Mesothelial cell of epicardium (in vitro differentiated cells): ENCODE measurements around the gene AATK. TPM values are rescaled to one million over a fixed set of nuclear protein-coding genes. Genes with fewer than 3 reads are reported as not detected.

ENCODE experiments used
- DNase-seq, 2 experiments: peaks; one replicate each; pipeline ENCODE4 v3.0.0; 2021; ENCODE audit warnings: low spot score in 2 of 2; ENCODE audit not compliant: unreplicated experiment in 2 of 2
- H3K27ac Mint-ChIP-seq: 2 replicates; pipeline ENCODE4 v1.8.0; 2021; ENCODE audit warnings: mixed read lengths
- H3K27me3 Mint-ChIP-seq: 2 replicates; pipeline ENCODE4 v1.8.0; 2021; ENCODE audit warnings: low read depth, mixed read lengths
- H3K36me3 Mint-ChIP-seq: 2 replicates; pipeline ENCODE4 v1.8.0; 2021; ENCODE audit warnings: mixed read lengths
- H3K4me1 Mint-ChIP-seq: 2 replicates; pipeline ENCODE4 v1.8.0; 2021; ENCODE audit warnings: mixed read lengths
- H3K4me3 Mint-ChIP-seq: 2 replicates; pipeline ENCODE4 v1.8.0; 2021; ENCODE audit warnings: mild to moderate bottlenecking, moderate library complexity, mixed read lengths
- H3K9me3 Mint-ChIP-seq: 2 replicates; pipeline ENCODE4 v1.8.0; 2021; ENCODE audit warnings: mixed read lengths
- CTCF ChIP-seq: fragments of 200-600 bp; sonication (generic); IDR thresholded peaks from one replicate; pipeline ENCODE4 v1.5.0; 2021; ENCODE audit warnings: antibody characterized with exemption; ENCODE audit not compliant: unreplicated experiment
- total RNA-seq: library from RNA; stranded (reverse); gene quantifications from 3 replicates; pipeline ENCODE4 v1.2.1, GENCODE V29; 2021

AATK gene
- total RNA-seq, 1 donor from 2014 or later: 17.3 TPM

GRCh38 chr17:81173052-81173761 lies 7.2 kb upstream of the AATK start:
- no peak overlapping the region for H3K4me3 Mint-ChIP-seq
- no peaks in the 10 kb centered on the region for H3K4me1 Mint-ChIP-seq
- no peak for TF ChIP-seq CTCF
- H3K27me3 Mint-ChIP-seq: no peaks in the 10 kb centered on the region
- H3K27ac Mint-ChIP-seq: no peak overlapping the region
- H3K9me3 Mint-ChIP-seq: peaks cover 21% of the 10 kb centered on the region
- peaks cover 18% of the 10 kb centered on the region for H3K36me3 Mint-ChIP-seq
- DNase-seq: no peak

GRCh38 chr17:81171941-81172340 lies 5.9 kb upstream of the AATK start:
- H3K27ac Mint-ChIP-seq: no peak overlapping the region
- no peak overlapping the region for H3K4me3 Mint-ChIP-seq
- peaks cover 2% of the 10 kb centered on the region for H3K4me1 Mint-ChIP-seq
- no peak for DNase-seq
- H3K36me3 Mint-ChIP-seq: peaks cover 18% of the 10 kb centered on the region
- no peak for TF ChIP-seq CTCF
- H3K27me3 Mint-ChIP-seq: no peaks in the 10 kb centered on the region
- peaks cover 21% of the 10 kb centered on the region for H3K9me3 Mint-ChIP-seq

GRCh38 chr17:81170727-81171494 lies 4.9 kb upstream of the AATK start:
- no peak for TF ChIP-seq CTCF
- H3K4me1 Mint-ChIP-seq: peaks cover 2% of the 10 kb centered on the region
- DNase-seq: no peak
- H3K9me3 Mint-ChIP-seq: peaks cover 20% of the 10 kb centered on the region
- H3K4me3 Mint-ChIP-seq: no peak overlapping the region
- H3K27ac Mint-ChIP-seq: no peak overlapping the region
- no peaks in the 10 kb centered on the region for H3K27me3 Mint-ChIP-seq
- H3K36me3 Mint-ChIP-seq: peaks cover 16% of the 10 kb centered on the region

- Mint-ChIP-seq H3K36me3 (peaks cover 8% of the 10 kb centered on the region), H3K27me3 (no peaks in the 10 kb centered on the region), H3K9me3 (peaks cover 9% of the 10 kb centered on the region), H3K4me1 (peaks cover 3% of the 10 kb centered on the region), H3K4me3 (no peak overlapping the region), H3K27ac (no peak overlapping the region)
- DNase-seq: no peak
- no peak for TF ChIP-seq CTCF
These were observed 3.9 kb upstream of the AATK start for GRCh38 chr17:81169870-81170309.

GRCh38 chr17:81167638-81168037 lies 1.6 kb upstream of the AATK start:
- peak overlapping the region; percentile 61 for H3K4me3 Mint-ChIP-seq
- no peak for TF ChIP-seq CTCF
- no peak overlapping the region for H3K27ac Mint-ChIP-seq
- peaks cover 11% of the 10 kb centered on the region for H3K4me1 Mint-ChIP-seq
- no peak for DNase-seq
- no peaks in the 10 kb centered on the region for H3K27me3 Mint-ChIP-seq
- H3K9me3 Mint-ChIP-seq: no peaks in the 10 kb centered on the region
- no peaks in the 10 kb centered on the region for H3K36me3 Mint-ChIP-seq
